ENCODE results near the gene RRAD.

Gene RRAD

DNA sequence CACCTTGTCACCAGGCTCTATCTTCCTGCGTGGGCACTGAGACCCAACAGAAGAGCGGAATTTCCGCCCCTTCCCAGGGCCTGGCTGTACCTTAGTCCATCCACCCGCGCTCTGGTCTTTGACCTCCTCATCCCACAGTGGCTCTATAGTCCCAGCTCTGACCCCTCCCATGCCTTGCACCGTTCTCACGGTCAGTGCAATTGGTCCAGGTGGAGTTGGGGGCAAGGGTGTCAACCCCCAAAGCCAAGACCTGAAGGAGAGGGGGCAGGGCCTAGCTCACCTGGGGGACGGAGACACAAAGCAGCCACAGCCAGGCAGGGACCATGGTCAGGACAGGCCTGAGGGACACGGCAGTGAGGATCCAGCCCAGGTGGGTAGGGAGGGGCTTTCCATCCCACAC is 7.6 kb downstream of the RRAD start:
- H3K4me3 Mint-ChIP-seq, result no peak overlapping the region
- no peaks in the 10 kb centered on the region for H3K9me3 Mint-ChIP-seq
- H3K36me3 Mint-ChIP-seq, result no peaks in the 10 kb centered on the region

GRCh38 chr16:66916518-66916917 is 8.8 kb downstream of the RRAD start:
- H3K36me3 Mint-ChIP-seq, result no peaks in the 10 kb centered on the region
- no peak overlapping the region for H3K4me3 Mint-ChIP-seq
- peaks cover 3% of the 10 kb centered on the region for H3K27me3 Mint-ChIP-seq
- no peaks in the 10 kb centered on the region for H3K9me3 Mint-ChIP-seq
- no peaks in the 10 kb centered on the region for H3K4me1 Mint-ChIP-seq
- no peak overlapping the region for H3K27ac Mint-ChIP-seq

More for the DNA sequence above, 7.6 kb downstream of the RRAD start:
- H3K27me3 Mint-ChIP-seq, result peaks cover 3% of the 10 kb centered on the region
- no peaks in the 10 kb centered on the region for H3K4me1 Mint-ChIP-seq
- H3K27ac Mint-ChIP-seq, result no peak overlapping the region

GRCh38 chr16:66915041-66915440 is 10.3 kb downstream of the RRAD start:
- H3K4me1 Mint-ChIP-seq, result no peaks in the 10 kb centered on the region
- H3K27me3 Mint-ChIP-seq, result no peaks in the 10 kb centered on the region

GRCh38 chr16:66914541-66914940 is 10.8 kb downstream of the RRAD start:
- Mint-ChIP-seq H3K4me1 (no peaks in the 10 kb centered on the region), H3K4me3 (no peak overlapping the region), H3K27me3 (no peaks in the 10 kb centered on the region), H3K27ac (no peak overlapping the region), H3K9me3 (no peaks in the 10 kb centered on the region), H3K36me3 (no peaks in the 10 kb centered on the region)

More at GRCh38 chr16:66915041-66915440, 10.3 kb downstream of the RRAD start:
- H3K4me3 Mint-ChIP-seq, result no peak overlapping the region
- H3K36me3 Mint-ChIP-seq, result no peaks in the 10 kb centered on the region
- no peak overlapping the region for H3K27ac Mint-ChIP-seq
- no peaks in the 10 kb centered on the region for H3K9me3 Mint-ChIP-seq

DNA sequence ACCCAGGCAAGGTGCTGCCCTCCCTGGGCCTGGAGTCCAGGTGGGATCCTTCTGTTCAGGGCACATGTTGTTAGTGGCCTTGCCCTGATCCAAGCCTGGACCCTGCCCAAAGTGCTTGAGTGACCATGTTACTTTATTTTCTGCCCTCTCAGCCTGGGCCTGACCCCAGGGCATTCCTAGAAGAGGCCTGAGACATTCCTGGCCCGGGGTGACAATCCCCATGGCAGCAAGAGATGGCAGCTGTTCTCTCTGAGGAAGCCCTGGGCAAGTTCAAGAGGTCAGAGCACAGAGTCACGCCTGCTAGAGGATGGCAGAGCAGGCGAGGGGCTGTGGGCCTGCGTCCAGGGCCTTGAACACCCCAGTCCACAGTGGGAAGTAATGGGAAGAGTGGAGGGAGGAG is 11.6 kb downstream of the RRAD start:
- Mint-ChIP-seq H3K27me3 (no peaks in the 10 kb centered on the region), H3K27ac (no peak overlapping the region), H3K9me3 (no peaks in the 10 kb centered on the region)

DNA sequence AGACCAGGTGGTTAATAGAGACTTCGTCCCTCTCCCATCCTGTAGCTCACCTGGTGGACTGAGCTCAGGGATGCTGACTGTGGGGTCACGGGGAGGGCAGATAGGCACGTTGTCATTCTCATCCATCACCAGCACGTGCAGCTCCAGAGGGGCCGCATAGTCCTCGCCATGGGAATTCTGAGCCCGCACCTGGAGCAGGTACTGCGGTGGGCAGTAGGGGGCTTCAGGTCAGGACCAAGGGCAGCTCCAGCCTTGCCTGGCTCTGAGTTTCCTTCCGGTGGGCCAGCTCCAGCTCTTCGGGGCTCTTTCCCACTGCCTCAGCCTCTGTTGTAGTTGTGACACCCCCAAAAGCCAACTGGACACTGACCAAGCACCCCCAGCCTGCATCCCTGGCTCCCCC is 12.3 kb downstream of the RRAD start:
- Mint-ChIP-seq H3K9me3 (no peaks in the 10 kb centered on the region), H3K4me3 (no peak overlapping the region), H3K27me3 (no peaks in the 10 kb centered on the region), H3K36me3 (no peaks in the 10 kb centered on the region), H3K4me1 (no peaks in the 10 kb centered on the region), H3K27ac (no peak overlapping the region)

More for the DNA sequence above, 11.6 kb downstream of the RRAD start:
- H3K4me1 Mint-ChIP-seq, result no peaks in the 10 kb centered on the region
- no peaks in the 10 kb centered on the region for H3K36me3 Mint-ChIP-seq
- no peak overlapping the region for H3K4me3 Mint-ChIP-seq

- no peaks in the 10 kb centered on the region for H3K36me3 Mint-ChIP-seq
- H3K4me1 Mint-ChIP-seq, result no peaks in the 10 kb centered on the region
- no peaks in the 10 kb centered on the region for H3K9me3 Mint-ChIP-seq
- no peak overlapping the region for H3K4me3 Mint-ChIP-seq
- H3K27me3 Mint-ChIP-seq, result no peaks in the 10 kb centered on the region
- H3K27ac Mint-ChIP-seq, result no peak overlapping the region
These were observed 13.5 kb downstream of the RRAD start for GRCh38 chr16:66911801-66912200.

DNA sequence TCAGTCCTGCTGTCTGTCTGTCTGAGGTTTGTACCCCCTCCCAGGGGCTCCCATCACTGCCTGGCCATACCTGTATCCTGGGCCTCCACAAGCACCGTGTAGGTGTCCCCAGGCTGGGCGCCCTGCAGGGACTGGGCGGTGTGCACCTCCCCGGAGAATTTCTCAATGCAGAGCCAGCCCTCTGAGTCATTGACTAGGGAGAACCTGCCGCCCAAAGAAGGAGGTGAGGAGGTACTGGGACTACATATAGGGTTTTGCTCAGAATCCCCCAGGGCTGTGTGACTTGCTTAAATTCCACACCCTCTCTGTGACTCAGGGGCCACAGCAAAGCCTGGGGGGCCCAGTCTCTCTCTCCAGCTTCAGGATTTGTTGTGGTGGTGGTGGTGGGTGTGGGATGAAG is 14.2 kb downstream of the RRAD start:
- H3K9me3 Mint-ChIP-seq, result no peaks in the 10 kb centered on the region
- no peak overlapping the region for H3K4me3 Mint-ChIP-seq
- H3K27me3 Mint-ChIP-seq, result no peaks in the 10 kb centered on the region
- H3K36me3 Mint-ChIP-seq, result no peaks in the 10 kb centered on the region
- no peak overlapping the region for H3K27ac Mint-ChIP-seq
- H3K4me1 Mint-ChIP-seq, result peaks cover 5% of the 10 kb centered on the region

DNA sequence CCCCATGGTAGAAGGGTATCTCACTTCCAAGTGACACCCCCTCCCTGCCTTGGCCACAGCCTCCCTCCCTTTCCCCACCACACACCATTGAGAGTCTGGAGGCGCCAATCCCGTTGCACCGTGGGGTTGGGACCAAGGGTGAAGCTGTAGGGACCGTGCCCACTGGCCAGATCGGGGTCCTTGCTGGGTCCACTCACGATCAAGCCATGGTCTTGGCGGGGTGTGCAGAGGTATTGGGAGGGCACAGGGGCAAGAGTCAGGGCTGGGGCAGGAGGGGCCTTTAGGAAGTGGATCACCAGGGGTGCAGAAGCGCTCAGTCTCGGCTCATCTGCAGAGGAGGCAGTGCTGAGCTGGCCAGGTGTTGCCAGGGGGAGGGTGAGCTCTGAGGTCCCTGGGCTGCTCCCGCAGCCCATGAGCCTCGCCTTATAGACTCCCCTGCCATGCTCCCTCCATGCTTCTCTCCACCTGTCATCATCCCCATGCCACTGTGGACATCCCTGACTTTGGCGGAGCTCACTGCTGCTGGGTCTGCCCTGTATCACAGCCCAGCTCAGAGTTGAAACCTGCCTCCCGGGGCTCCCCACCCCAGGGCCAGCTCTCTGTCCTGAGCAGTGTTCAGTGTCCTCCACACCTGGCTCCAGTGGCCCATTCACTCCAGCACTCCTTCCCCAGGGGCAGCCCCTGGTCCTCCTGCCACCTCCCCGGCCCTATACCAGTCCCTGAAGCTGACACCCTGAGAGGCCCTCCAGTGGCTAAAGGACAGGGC is 15.0 kb downstream of the RRAD start:
- Mint-ChIP-seq H3K4me3 (no peak overlapping the region), H3K9me3 (no peaks in the 10 kb centered on the region), H3K27ac (no peak overlapping the region), H3K27me3 (no peaks in the 10 kb centered on the region), H3K36me3 (no peaks in the 10 kb centered on the region), H3K4me1 (peaks cover 10% of the 10 kb centered on the region)

GRCh38 chr16:66908762-66909559 is 16.4 kb downstream of the RRAD start:
- H3K27me3 Mint-ChIP-seq, result no peaks in the 10 kb centered on the region
- H3K9me3 Mint-ChIP-seq, result no peaks in the 10 kb centered on the region
- H3K27ac Mint-ChIP-seq, result no peak overlapping the region
- no peak overlapping the region for H3K4me3 Mint-ChIP-seq
- H3K4me1 Mint-ChIP-seq, result peaks cover 10% of the 10 kb centered on the region
- no peaks in the 10 kb centered on the region for H3K36me3 Mint-ChIP-seq

DNA sequence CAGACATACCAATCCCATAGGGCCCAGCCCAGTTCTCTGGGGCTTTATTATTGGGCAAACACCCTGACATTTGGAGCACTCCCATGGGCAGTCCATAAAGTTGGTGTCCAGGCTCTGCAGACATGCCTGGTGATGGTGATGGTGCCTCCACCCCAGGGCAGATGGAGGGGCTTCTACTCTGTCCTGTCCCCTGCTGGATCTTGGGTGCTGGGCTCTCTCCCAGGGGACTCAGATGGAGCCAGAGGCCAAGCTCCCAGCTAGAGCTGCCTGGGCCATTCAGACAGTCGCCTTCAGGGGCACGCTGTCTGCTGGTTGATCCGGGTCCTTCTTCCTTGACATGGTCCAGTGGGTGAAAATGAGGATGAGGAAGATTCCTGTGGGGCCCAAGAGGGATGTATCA is 17.2 kb downstream of the RRAD start:
- H3K27me3 Mint-ChIP-seq, result no peaks in the 10 kb centered on the region
- H3K27ac Mint-ChIP-seq, result no peak overlapping the region
- no peaks in the 10 kb centered on the region for H3K36me3 Mint-ChIP-seq
- H3K4me1 Mint-ChIP-seq, result peaks cover 10% of the 10 kb centered on the region
- no peak overlapping the region for H3K4me3 Mint-ChIP-seq
- no peaks in the 10 kb centered on the region for H3K9me3 Mint-ChIP-seq

- no peak overlapping the region for H3K4me3 Mint-ChIP-seq
- H3K4me1 Mint-ChIP-seq, result peaks cover 10% of the 10 kb centered on the region
- no peaks in the 10 kb centered on the region for H3K36me3 Mint-ChIP-seq
- H3K27me3 Mint-ChIP-seq, result no peaks in the 10 kb centered on the region
- H3K27ac Mint-ChIP-seq, result no peak overlapping the region
- no peaks in the 10 kb centered on the region for H3K9me3 Mint-ChIP-seq
These were observed 18.2 kb downstream of the RRAD start for GRCh38 chr16:66906916-66907836.

DNA sequence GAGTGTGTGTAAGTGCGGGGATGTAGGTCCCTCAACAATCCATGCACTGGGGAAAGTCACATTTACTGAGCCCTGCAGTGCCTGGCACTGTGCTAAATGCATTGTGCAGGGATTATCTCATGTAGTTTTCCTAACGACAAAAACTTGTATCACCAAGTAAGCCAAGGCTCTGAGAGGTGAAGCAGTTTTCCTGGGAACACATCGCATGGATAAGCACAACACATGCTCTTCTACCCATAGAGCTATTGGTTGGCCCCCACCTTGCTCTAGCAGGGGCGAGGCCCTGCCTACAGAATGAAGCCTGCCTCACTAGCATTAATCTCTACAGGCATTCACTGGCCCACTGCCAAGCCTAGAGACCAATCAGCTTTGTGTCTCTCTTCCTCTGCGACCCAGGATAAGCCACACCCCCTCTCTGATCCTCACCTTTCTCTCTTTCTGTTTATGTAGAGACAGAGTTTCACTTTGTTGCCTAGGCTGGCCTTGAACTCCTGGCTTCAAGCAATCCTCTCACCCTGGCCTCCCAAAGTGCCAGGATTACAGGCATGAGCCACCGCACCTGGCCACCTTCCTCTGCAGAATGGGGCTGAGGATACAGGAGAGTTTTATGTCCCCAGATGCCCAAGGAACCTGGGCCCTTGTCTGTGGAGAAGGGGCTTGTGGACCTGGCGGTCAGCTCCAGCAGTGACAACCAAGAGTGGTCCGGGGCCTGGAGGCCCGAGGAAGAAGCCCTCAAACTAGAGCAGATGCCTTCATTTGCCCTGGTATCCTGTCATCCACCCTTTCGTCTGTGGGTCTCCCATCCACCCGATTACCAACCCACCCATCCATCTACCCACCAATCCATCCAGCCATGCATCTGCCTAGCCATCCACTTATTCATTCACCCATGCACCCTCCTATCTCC is 19.4 kb downstream of the RRAD start:
- H3K4me1 Mint-ChIP-seq, result peaks cover 10% of the 10 kb centered on the region
- H3K36me3 Mint-ChIP-seq, result no peaks in the 10 kb centered on the region
- H3K27ac Mint-ChIP-seq, result no peak overlapping the region
- no peak overlapping the region for H3K4me3 Mint-ChIP-seq
- H3K27me3 Mint-ChIP-seq, result no peaks in the 10 kb centered on the region
- H3K9me3 Mint-ChIP-seq, result no peaks in the 10 kb centered on the region

GRCh38 chr16:66904846-66905632 is 20.3 kb downstream of the RRAD start:
- Mint-ChIP-seq H3K27me3 (no peaks in the 10 kb centered on the region), H3K27ac (no peak overlapping the region), H3K4me3 (no peak overlapping the region), H3K9me3 (no peaks in the 10 kb centered on the region), H3K4me1 (peaks cover 10% of the 10 kb centered on the region), H3K36me3 (no peaks in the 10 kb centered on the region)
